Stimulated activated CD8-positive, alpha-beta memory T cell treated with anti-CD3 and anti-CD28 coated beads, Interleukin-4, amount 100 ng/mL, for 48 hours (primary cell): Measurements from ENCODE around the gene CCDC160.
"Not testable (repeated sequence)": the region's sequence is repeated elsewhere in the genome, so short reads cannot be mapped to it uniquely, and the experiment has no call there.

ENCODE experiments used
- DNase-seq: peaks from one replicate; pipeline ENCODE4 v3.0.0-alpha.2; 2020

Gene CCDC160

DNA sequence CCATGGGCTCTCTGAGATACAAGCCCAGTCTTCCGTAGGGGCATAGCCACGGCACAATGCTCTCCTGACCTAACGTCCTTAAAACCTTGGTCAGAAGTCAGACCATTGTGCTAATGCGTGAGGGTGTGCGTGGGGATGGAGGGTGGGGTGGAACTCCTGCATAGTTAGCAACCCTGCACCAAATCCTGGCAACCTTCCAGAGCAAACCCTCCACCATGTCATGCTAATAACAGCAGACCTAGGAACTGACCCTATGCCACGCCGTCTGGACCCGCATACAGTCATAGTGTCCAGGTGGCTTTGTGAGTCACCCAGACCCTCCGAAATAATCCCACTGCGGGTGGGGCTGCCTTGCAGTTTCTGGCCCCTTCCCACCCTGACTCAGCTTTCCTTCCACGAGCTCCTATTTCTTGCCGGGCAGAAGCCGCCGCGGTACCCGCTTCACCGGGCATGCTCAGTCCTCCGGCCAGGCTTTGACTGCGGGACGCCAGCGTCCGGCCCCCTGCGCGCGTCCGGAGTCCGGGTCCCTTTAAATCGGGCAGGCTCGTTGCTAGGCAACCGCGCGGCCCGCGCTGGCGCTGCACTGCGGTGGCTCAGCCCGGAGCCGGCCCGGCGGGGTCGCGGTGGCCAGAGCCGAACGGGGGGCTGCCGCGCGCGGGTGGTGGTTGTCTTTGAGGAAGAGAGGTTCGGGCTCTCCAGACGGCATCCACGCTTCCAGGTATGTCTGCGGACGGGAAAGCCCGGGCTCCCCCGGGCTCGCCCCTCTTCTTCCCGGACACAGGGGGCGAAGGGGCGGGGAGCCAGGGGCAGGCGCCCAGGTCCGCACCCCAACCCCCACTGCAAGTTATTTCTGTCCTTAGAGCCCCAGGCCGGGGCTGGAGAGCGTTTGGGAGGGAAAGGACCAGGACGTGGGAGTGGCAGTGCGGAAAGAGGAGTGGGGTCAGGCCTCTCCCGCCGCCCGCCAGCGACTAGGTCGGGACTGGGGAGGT lies at the start of gene CCDC160:
TSS of gene CCDC160 (plus strand) at position 557 of the 989 bp plus-strand sequence. CDS start 7,619 bp downstream, outside the sequence.
- DNase-seq = peak; percentile 24

DNA sequence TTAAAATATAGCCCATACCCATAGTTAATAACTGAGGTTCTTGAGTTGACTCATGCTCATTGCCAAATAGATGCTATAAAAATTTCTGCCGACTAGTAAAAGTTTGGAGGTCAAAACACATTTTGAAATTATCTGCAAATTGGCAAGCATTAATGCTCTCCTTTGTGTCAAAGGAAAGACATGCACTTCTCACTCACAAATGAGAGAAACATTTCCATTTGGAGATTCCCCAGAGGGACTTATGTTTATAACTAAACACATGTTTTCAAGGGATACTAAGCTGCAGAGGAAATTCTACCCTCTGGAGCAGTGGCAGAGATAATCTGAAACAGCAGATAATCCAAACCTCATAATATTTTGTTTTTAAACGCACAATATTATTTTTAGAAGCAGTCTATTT lies 45.7 kb upstream of the CCDC160 start:
- no peak for DNase-seq

- no peak for DNase-seq
Measured at GRCh38 chrX:134194915-134195314, 42.1 kb upstream of the CCDC160 start.

DNA sequence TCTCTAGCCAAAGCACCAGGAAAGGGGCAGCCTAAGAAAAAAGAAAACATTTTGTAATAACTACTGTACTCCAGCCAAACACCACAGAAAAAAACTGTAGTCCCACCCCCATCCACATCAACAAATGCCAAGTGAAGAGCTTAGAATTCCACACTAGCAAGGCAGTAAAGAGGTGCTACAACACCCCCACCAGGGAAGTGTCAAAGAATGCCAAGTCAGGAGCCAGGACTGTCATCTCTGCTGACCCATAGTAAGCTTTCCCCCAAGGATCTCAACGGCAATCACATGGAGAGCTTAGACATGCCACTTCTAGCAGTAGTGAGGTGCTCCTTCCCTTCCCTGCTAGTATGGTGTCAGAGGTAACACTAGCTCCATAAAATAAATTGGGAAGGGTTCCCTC lies 34.4 kb upstream of the CCDC160 start:
- no peak for DNase-seq

GRCh38 chrX:134206221-134206620 lies 30.8 kb upstream of the CCDC160 start:
- DNase-seq = no peak

GRCh38 chrX:134210465-134210864 lies 26.5 kb upstream of the CCDC160 start:
- DNase-seq = no peak

DNA sequence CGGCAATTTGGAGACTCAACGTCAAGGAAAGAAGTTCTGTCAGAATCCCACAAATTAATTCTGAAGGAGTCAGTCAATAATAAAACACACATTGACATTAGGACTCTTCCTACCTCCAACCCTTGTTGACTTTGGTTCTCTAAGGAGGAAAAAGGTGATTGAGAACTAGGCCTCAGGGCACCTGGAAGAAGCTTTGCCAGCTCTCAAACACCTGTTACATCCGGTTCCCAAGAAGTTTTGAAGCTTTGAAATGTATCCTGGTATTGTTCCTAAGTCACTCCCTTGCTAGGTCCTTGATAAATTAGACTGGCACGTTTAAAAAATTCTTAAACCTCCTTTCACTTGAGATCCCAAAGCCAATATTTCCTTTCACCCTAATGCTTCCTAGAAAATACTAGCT lies 1.7 kb upstream of the CCDC160 start:
- DNase-seq = no peak

DNA sequence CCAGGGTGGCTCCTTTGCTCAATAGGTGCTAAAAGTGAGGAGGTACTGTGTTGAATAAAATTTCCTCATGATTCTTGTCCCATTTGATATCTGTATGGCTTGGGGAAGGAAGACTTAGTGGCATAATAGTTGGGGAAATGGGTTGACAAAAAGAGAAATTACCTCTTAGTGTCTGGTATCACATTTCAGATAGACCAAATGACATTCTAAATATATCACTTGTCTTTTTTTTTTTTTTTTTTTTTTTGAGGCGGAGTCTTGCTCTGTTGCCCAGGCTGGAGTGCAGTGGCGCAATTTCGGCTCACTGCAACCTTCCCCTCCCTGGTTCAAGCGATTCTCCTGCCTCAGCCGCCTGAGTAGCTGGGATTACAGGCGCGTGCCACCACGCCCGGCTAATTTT lies 1.2 kb downstream of the CCDC160 start:
- DNase-seq = not testable (repeated sequence)

DNA sequence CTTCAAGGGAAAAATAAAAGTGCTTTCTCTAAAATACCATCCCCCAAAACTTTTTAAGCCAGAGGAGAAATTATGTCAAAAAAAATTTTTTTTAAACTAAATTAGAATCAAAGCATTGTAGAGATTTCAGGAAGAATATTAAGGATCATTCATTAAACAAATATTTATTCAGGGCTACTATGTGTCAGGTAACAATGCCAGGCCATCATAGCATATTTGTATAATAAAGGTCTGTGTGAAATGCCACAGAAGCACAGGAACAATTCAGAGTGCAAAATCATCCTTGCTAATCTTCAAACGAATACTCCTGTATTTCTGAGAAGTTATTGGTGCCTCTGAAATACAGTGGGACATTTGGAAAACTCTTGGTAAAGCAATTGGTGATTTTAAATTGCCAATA lies 2.0 kb downstream of the CCDC160 start:
- no peak for DNase-seq

DNA sequence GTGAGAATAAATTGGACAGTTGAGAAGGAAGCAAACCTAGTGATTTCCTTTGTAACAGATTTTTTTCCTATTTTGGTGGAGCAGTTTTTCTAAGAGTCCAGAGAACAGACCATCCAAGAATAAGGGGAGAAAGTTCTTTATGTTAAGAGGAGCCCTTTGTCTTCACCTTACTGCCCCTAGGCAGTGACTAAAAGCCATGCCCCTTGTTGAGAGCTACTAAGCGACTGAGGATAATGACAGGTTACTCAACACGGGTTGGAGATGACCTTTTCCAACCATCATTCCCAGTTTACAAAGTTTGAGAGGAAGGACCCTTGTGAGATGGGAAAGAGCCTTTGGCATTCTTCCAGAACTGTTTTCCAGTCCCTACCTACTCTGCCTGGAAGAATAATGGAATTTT lies 3.2 kb downstream of the CCDC160 start:
- DNase-seq = no peak

DNA sequence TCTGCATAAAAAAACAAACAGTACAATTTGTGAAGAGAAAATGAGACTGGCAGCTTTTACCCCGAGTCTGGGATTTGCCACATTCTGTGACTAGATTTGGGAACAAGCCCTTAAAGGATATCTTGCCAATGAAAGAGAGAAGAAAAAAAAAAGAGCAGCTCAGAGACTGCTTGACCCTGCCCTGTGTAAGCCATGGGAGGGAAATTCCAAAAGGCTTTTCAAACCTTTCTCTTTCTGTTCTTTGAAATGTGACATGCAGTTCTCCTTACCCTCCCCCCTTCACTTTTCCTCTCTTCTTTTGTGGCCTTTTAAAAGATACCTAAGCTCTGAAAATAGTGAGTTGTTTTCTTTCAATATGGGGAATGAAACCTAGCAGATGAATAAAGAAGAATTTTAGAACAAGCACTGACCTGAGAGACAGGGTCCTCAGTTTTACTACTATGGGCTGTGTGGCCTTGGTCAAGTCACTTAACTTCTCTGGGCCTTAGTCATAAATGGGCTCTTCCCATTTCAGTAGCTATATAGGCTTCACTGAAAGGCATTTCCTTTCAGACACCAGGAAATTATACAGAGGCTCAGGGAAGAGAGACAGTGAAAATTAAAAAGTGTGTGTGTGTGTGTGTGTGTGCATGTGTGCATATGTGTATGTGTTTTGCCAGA lies 5.1 kb downstream of the CCDC160 start:
- DNase-seq = no peak

- no peak for DNase-seq
Measured at GRCh38 chrX:134244043-134244442, 7.1 kb downstream of the CCDC160 start.

DNA sequence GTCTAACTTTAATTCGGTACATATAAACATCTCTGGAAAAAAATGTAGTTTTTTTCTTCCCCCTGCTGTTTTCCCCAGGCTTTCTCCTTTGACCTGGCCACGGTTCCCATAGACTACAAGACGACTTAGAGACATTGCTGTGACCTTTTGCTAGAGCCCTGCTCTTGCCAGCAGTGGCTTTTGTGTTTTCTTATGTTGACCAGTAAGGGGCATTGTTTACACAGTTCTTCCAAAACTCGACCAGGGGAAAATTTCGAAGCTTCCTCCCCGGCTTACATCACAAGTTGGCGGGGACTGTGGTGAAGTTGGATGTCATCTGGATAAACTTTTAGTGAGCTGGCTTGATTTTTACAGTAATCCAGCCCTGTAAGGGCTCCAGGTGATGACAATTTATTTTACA lies 9.3 kb downstream of the CCDC160 start:
- DNase-seq = no peak

DNA sequence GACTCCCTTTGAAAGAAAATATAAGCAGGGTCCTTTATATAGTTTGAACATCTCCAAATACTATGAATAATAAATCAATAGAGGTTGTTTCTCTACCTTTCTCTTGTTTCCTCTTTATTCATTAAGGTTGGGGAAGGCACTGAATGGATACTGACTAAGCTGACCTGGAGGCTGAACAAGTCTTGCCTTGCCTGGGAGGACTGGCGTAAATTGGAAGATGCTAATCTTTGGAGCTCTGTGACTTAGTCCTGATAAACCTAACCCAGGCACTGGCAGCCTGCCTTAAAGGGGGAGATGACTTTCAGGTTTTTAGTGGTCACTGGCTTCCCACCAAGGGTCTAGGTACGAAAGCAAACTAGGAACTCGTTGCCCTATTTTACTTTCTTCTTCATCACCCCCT lies 10.5 kb downstream of the CCDC160 start:
- DNase-seq = no peak

GRCh38 chrX:134249241-134249640 lies 12.3 kb downstream of the CCDC160 start:
- no peak for DNase-seq

DNA sequence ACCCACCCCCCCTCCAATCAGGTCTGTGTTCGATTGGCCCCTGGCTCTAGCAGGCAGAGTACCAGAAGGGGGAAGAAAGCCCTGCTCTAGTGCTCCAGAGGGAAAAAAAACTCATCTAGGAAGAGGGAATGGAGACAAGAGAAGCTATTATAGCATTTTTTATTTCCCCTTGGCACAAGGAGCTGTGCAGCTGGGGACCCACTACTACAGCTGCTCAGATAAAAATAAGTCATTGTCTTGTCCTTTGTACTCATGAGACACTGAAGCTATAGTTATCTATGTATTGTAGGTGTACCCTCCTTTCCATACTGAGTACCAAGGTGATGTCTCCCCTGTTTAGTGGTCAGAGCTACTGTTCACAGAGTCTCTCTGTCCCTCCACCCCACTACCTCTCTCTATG lies 14.3 kb downstream of the CCDC160 start:
- DNase-seq = no peak

DNA sequence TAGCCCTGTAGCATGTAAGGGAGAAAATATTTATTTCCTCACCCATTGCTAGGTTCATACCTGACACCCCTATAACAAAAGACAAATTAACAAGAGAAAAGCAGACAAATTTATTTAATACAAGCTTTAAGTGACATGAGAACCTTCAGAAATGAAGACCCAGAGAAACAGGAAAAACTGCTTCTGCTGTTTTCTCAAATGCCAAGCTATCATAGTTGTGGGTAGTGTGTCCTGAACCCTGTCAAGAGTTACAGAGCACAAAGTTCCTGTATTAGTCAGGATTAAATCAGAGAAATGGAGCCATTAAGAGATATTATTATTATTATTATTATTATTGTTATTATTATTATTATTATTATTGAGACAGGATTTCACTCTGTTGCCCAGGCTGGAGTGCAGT lies 17.5 kb downstream of the CCDC160 start:
- no peak for DNase-seq

DNA sequence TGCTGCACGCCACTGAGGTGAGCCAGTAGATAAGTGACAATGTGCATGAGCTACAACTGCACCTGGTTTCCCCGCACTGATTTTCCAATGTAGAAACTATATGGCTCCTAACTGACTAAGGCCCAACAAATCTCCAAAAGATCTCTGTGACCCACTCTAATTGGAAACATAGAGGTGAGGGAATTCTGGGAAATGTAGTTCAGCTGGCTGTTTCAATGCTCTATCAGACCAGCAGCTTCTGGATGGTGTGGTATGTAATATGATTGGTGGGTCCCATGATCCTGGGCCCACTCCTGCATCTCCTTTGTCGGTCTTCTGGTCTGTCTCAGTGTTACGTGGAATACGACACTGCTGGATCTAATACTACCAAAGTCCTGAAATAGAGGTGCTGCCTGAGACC lies 18.6 kb downstream of the CCDC160 start:
- DNase-seq = no peak

DNA sequence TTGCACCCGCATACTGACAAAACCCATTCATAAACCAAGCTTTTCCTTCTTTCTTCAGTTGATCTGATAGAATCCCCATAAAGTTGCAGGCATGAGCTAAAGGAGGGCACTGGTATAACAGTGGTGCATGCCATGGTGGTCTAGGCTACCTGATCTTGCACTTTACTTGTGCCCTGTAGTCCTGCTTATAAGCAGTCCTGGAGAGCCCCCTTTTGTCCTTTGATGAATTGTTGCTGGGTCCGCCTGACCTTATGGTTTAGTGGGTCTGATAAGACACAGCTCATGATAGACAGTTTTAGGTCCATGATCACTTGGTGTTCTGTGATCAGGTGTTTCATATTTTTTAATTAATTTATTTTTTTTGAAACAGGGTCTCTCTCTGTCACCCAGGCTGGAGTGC lies 19.7 kb downstream of the CCDC160 start:
- no peak for DNase-seq

- no peak for DNase-seq
Measured at GRCh38 chrX:134258202-134258601, 21.2 kb downstream of the CCDC160 start.

GRCh38 chrX:134285934-134286333 lies 49.0 kb downstream of the CCDC160 start:
- DNase-seq = not testable (repeated sequence)

- no peak for DNase-seq
Measured at GRCh38 chrX:134287346-134287745, 50.4 kb downstream of the CCDC160 start.

GRCh38 chrX:134294548-134294947 lies 57.6 kb downstream of the CCDC160 start:
- DNase-seq = no peak
